Measurements from ENCODE around the gene MIF.

GRCh38 chr22:23896523-23897186 lies 2.5 kb downstream of the MIF start:
- TF ChIP-seq POLR2A (IDR thresholded peaks at IDR 0.05): no peak
- no peak for TF ChIP-seq CTCF (IDR thresholded peaks at IDR 0.05)
